Left ventricle myocardium inferior (tissue), 1 donor: ENCODE measurements around the gene QSER1. TPM values are rescaled to one million over a fixed set of nuclear protein-coding genes. Genes with fewer than 3 reads are reported as not detected.

Experiments used
- DNase-seq: peaks from one replicate; pipeline ENCODE4 v3.0.0-alpha.2; 2020
- H3K27ac ChIP-seq: fragments of 200-600 bp; replicated peaks from 2 replicates; pipeline ENCODE4 v1.8.0; 2021
- H3K27me3 ChIP-seq: fragments of 200-600 bp; 2 replicates; pipeline ENCODE4 v1.8.0; 2021; ENCODE audit warnings: low read depth
- H3K36me3 ChIP-seq: fragments of 200-600 bp; 2 replicates; pipeline ENCODE4 v1.8.0; 2021
- H3K4me1 ChIP-seq: fragments of 200-600 bp; 2 replicates; pipeline ENCODE4 v1.8.0; 2021
- H3K4me3 ChIP-seq: fragments of 200-600 bp; 2 replicates; pipeline ENCODE4 v1.8.0; 2021; ENCODE audit warnings: mild to moderate bottlenecking, moderate library complexity
- H3K9me3 ChIP-seq: fragments of 200-600 bp; replicated peaks from 2 replicates; pipeline ENCODE4 v1.8.0; 2021
- intact Hi-C: fragments of 100-400 bp; cut with micrococcal nuclease; formaldehyde crosslinking; loops from one replicate; pipeline ENCODE4 v1.11.0; 2022
- total RNA-seq: library from RNA; stranded (reverse); fragmentation: NEBNext Ultra II Directional; extraction: Animal tissue kit (Norgen Biotek cat#: 25700); gene quantifications from one replicate; pipeline ENCODE4 v1.2.1, GENCODE V29; 2021
- TF ChIP-seq, protein P1 (sequence below): fragments of 200-600 bp; IDR thresholded peaks from 2 replicates; pipeline ENCODE4 v1.8.0; 2021; ENCODE audit warnings: antibody characterized with exemption, mild to moderate bottlenecking, borderline replicate concordance
- donor health status: DM: no; HTN: yes; CAD: no; lungs with severe emphysema.

Gene QSER1
- total RNA-seq, 1 donor from 2014 or later = 15.0 TPM

- H3K4me3 ChIP-seq = peak overlapping the region; percentile 96
- H3K9me3 ChIP-seq = no peaks in the 10 kb centered on the region
- no peak overlapping the region for H3K27ac ChIP-seq
These were observed 2.3 kb downstream of the QSER1 start for GRCh38 chr11:32894921-32895320.

GRCh38 chr11:32895471-32895870, 2.9 kb downstream of the QSER1 start:
- H3K36me3 ChIP-seq = no peaks in the 10 kb centered on the region
- TF ChIP-seq, protein P1, sequence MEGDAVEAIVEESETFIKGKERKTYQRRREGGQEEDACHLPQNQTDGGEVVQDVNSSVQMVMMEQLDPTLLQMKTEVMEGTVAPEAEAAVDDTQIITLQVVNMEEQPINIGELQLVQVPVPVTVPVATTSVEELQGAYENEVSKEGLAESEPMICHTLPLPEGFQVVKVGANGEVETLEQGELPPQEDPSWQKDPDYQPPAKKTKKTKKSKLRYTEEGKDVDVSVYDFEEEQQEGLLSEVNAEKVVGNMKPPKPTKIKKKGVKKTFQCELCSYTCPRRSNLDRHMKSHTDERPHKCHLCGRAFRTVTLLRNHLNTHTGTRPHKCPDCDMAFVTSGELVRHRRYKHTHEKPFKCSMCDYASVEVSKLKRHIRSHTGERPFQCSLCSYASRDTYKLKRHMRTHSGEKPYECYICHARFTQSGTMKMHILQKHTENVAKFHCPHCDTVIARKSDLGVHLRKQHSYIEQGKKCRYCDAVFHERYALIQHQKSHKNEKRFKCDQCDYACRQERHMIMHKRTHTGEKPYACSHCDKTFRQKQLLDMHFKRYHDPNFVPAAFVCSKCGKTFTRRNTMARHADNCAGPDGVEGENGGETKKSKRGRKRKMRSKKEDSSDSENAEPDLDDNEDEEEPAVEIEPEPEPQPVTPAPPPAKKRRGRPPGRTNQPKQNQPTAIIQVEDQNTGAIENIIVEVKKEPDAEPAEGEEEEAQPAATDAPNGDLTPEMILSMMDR = no peak
- H3K27ac ChIP-seq = no peak overlapping the region
- no peak for DNase-seq
- peaks cover 41% of the 10 kb centered on the region for H3K4me1 ChIP-seq
- no peaks in the 10 kb centered on the region for H3K27me3 ChIP-seq
- no peak overlapping the region for H3K4me3 ChIP-seq
- H3K9me3 ChIP-seq = no peaks in the 10 kb centered on the region
- intact Hi-C loops = loop anchor here (10.0 kb wide), 1 partner anchor 311 kb away; the partner anchor contains the start of gene EIF3M

More at GRCh38 chr11:32894921-32895320, 2.3 kb downstream of the QSER1 start:
- no peak for DNase-seq
- H3K36me3 ChIP-seq = no peaks in the 10 kb centered on the region
- intact Hi-C loops = loop anchor here (10.0 kb wide), 1 partner anchor 310 kb away; the partner anchor contains the start of gene EIF3M
- no peaks in the 10 kb centered on the region for H3K27me3 ChIP-seq
- H3K4me1 ChIP-seq = peaks cover 41% of the 10 kb centered on the region
- TF ChIP-seq, protein P1 = no peak

- H3K27me3 ChIP-seq = no peaks in the 10 kb centered on the region
- H3K4me3 ChIP-seq = no peak overlapping the region
- intact Hi-C loops = loop anchor here (10.0 kb wide), 1 partner anchor 312 kb away; the partner anchor contains the start of gene EIF3M
- TF ChIP-seq, protein P1 = no peak
- H3K27ac ChIP-seq = no peak overlapping the region
- no peaks in the 10 kb centered on the region for H3K36me3 ChIP-seq
- H3K4me1 ChIP-seq = peaks cover 33% of the 10 kb centered on the region
- no peaks in the 10 kb centered on the region for H3K9me3 ChIP-seq
- DNase-seq = no peak
These were observed 4.5 kb downstream of the QSER1 start for GRCh38 chr11:32897103-32897502.

DNA sequence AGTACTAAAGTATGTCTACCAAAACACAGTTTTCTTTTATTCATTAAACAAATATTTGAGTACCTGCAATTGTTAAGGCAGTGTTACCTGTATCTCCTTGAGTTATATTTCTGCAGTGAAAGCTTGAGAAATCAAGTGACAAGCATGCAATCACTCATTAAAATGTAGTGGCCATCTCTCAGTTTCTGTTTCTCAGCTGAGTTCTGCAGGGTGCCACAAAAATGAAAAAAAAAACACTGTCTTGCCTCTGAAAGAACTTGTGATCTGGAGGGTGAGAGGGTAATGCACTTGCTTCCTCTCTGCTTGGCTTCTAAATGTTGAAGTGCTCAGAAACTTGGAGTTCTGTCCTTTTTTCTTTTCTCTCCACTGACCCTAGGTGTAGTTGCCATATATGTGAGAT, 6.8 kb downstream of the QSER1 start:
- H3K36me3 ChIP-seq = no peaks in the 10 kb centered on the region
- H3K4me3 ChIP-seq = no peak overlapping the region
- no peaks in the 10 kb centered on the region for H3K9me3 ChIP-seq
- H3K27ac ChIP-seq = no peak overlapping the region
- DNase-seq = no peak
- H3K27me3 ChIP-seq = no peaks in the 10 kb centered on the region
- peaks cover 16% of the 10 kb centered on the region for H3K4me1 ChIP-seq
- TF ChIP-seq, protein P1 = no peak
- intact Hi-C loops = loop anchor here (10.0 kb wide), 1 partner anchor 315 kb away; the partner anchor contains the start of gene EIF3M

DNA sequence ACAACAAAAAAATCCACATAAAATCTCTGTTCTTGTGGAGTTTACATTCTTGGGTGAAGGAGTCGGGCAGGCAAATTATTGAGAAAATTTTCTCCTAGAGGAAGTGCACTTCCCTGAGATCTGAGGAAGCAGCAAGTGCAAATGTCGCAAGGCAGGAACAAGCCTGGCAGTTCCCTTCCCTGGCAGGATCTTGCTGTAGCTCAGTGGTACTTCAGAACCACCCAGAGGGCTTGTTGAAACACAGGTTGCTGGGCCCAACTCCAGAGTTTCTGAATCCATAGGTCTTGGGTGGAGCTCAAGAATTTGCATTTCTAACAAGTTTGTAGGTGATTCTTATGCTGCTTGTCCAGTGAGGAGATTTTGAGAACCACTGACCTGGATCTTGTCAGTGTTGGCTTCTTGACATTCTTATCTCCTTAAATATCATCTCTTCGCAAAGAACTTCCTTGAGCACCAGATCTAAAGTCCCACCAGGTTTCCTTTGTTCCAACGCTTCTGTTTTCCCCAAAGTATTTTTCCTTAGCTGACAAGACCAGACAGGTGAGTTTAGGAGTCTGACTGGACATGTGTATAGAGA, 9.6 kb downstream of the QSER1 start:
- Histone ChIP-seq H3K36me3 (no peaks in the 10 kb centered on the region), H3K4me3 (no peak overlapping the region), H3K27me3 (no peaks in the 10 kb centered on the region), H3K9me3 (no peaks in the 10 kb centered on the region), H3K27ac (no peak overlapping the region), H3K4me1 (peaks cover 13% of the 10 kb centered on the region)
- DNase-seq = no peak
- intact Hi-C loops = no loop called here
- TF ChIP-seq, protein P1 = no peak
